ENCODE results near the gene SH3GLB2. TPM values are rescaled to one million over a fixed set of nuclear protein-coding genes. Genes with fewer than 3 reads are reported as not detected.

Gene SH3GLB2
- 19.0 and 21.8 TPM in 2 replicates for total RNA-seq (2014; rRNA removed; shearing (Covaris generic))

DNA sequence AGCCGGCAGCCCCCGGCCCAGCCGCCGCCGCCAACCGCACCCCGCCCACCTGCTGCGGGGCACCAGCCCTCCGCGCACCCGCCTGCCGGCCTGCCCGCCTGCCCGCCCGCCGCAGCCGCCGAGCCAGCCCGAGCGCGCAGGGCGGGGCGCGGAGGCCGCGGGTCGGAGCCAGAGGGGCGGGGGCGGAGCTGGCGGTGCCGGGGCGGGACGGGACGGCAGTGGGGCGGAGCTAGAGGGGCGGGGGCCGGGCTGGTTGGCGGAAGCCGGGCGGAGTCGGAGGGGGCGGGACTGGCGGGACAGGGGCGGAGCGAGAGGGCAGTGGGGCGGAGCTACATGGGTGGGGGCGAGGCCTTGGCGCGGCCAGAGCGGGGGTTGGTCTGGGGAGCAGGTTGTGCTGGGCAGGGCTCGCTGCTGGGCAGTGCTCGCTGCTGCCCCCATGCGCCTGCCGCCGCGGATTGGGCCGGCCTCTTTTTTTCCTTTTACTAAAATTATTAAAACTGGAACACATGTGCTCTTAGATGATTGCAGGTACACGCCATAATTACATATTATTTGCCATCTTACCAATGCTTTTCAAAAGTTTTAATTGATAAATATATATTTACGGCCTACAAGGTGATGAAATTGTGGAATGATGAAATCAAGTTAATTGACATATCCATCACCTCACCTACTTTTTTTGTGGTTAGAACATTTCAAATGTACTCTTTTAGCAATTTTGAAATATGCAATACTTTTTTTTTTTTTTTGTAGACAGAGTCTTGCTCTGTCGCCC is at the start of gene SH3GLB2:
SH3GLB2 (minus strand) TSS at position 140 of the 775 bp plus-strand sequence. CDS start 177 bp downstream, outside the sequence.
- DNase-seq (ENCODE audit: low read depth) = peak; percentile 96

DNA sequence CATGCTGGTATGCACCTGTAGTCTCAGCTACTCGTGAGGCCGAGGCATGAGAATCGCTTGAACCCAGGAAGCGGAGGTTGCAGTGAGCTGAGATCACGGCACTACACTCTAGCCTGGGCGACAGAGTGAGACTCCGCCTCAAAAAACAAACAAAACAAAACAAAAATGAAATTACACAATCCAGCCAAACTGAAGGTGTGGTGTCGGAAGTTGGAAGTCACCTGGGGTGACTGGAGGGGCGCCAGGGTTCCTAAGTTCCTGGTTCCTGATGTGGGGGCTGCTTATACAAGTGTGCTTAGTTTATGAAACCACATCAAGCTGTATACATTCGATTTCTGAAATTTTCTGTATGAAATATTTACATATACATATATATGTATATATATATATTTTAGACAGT is 49.1 kb upstream of the SH3GLB2 start:
- DNase-seq (ENCODE audit: low read depth) = no peak

DNA sequence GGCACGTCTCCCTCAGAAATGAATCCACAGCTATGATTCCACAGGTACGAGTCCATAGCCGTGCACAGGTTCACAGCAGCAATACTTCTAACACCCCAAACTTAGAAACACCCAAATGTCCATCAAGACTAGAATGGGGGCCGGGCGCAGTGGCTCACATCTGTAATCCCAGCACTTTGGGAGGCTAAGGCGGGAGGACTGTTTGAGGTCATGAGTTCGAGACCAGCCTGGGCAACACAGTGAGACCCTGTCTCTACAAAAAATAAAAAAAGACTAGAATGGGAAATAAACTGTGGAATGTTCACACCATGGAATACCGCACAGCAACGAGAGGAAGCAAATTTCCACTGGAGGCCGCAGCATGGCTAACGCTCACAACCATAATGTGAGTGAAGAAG is 48.5 kb upstream of the SH3GLB2 start:
- DNase-seq (ENCODE audit: low read depth) = no peak

DNA sequence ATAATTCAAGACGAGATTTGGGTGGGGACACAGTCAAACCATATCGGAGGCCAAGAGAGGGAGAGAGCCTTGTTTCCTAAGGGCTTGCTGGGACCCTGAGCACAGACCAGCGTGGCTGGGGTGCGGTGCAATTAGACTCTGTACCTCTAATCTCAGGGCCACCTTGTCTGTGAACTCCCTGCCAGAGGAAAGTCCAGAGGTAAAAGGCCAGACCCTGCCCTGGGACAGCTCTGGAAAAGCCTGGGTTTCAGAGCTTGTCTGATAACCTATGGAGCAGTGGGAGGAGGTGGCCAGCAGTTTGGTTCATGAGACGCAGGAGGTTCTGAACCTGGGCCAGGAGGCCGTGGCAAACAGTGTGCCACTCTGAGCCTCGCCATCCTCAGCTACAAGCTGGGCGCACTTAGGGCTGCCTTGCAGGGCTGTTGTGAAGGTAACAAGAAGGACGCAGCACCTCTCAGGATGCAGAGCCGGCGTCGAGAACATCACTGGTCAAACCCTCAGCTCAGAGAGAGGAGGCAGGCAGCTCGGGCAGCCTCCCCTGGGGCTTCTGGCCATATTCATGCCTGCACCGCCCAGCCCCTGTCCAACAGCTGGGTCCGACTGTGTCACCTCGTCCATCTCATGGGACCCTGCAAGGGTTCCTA is 48.0 kb upstream of the SH3GLB2 start:
- no peak for DNase-seq (ENCODE audit: low read depth)

DNA sequence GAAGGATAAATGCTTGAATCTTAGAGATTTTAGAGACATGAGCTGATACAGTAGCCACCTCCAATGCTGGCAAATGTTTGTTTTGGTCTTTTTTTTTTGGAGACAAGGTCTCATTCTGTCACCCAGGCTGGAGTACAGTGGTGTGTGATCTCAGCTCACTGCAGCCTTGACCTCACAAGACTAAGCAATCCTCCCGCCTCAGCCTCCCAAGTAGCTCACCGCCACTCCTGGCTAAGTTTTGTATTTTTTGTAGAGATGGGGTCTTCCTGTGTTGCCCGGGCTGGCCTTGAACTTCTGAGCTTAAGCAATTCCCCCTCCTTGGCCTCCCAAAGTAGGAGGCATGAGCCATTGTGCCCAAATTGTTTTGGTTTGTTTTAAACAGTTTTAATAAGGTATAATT is 46.0 kb upstream of the SH3GLB2 start:
- no peak for DNase-seq (ENCODE audit: low read depth)

DNA sequence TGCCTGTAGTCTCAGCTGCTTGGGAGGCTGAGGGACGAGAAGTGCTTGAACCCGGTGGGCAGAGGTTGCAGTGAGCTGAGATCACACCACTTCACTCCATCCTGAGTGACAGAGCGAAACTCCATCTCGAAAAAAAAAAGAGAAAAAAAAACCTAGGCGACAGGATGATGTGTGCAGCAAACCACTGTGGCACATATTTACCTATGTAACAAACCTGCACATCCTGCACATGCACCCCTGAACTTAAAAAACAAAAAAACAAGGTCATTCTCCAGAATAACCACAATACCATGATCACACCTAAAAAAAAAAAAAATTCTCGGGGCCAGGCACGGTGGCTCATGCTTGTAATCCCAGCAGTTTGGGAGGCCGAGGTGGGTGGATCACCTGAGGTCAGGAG is 45.3 kb upstream of the SH3GLB2 start:
- DNase-seq (ENCODE audit: low read depth) = no peak

DNA sequence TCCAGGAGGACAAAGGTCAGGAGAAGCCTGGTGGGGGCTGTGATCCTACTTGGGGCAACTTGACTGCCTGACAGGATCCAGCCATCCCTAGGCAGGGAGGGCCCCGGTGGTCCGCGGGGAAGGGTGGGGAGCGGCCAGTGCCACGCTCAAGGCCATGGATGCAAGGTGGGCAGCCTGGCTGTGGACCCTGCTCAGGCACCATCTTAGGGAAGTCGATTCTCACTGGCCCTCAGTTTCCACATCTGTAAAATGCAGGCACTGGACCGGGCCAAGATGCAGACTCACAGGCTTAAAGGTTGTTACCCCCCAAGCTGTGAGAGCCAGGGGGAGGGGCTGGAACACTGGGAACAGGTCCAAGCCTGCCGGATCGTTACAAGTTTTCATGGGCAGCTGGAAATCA is 44.0 kb upstream of the SH3GLB2 start:
- no peak for DNase-seq (ENCODE audit: low read depth)

DNA sequence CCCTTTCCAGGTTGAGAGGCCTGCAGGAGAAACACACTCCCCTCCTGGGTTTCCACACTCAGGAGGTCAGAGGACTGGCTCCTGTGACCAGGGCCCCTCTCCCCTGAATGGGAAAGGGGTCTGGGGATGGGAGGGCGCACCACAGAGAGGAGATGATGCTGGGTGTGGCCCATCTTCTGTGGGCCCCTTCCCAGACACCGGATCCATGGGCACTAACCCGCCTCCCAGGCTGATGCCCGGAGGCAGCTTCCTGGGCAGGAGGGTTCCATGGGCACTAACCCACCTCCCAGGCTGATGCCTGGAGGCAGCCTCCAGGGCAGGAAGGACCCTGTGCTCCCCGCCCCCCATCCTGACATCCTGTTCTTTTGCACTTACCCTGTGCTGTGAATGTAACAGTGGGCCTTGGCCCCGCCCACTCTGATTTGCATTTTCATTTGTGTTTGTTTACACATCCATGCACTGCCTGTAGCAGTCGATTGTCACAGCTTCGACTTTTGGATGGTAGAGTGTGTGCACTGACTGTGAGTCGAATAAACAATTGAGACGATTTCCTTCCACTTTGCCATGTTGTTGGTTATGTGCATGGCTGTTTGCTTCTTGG is 43.5 kb upstream of the SH3GLB2 start:
- DNase-seq (ENCODE audit: low read depth) = no peak

DNA sequence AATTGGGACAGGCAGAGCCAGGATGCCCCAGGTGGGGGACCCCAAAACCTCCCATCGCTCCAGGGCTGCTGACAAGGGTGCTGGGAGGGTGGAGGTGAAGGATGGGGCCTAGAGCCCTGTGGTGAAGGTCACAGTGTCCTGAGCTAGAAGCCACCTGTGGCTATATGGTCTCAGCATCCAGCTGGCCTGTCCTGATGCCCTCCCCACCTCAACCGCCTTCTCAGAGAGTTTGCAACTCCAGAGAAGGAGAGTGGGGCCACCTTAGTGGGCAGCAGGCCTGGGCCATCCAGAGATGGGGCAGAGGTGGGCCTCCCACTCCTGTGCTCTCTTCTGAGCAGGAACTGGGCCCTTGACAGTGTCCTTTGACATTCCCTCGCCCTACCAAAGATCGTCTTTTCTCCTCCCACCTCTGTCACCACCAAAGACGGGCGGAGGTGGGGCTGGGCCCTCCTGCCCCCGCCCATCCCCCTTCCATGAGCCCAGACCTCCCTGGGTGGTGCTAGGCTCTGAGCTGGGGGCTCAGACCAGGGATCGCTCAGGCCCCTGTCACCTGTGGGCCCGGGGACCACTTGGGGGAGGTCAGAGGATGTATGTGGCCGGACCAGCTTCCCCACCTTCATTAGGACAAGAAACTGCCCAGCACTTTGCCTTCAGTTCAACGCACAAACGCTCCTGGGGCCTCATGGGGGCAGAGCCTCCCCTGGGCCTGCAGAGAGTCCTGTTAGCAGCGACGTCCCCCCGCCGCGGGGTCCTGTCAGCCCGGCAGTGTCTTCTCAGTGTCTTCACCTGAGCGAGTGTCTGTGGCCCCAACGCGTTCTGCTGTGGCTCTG is 42.8 kb upstream of the SH3GLB2 start:
- DNase-seq (ENCODE audit: low read depth) = no peak

DNA sequence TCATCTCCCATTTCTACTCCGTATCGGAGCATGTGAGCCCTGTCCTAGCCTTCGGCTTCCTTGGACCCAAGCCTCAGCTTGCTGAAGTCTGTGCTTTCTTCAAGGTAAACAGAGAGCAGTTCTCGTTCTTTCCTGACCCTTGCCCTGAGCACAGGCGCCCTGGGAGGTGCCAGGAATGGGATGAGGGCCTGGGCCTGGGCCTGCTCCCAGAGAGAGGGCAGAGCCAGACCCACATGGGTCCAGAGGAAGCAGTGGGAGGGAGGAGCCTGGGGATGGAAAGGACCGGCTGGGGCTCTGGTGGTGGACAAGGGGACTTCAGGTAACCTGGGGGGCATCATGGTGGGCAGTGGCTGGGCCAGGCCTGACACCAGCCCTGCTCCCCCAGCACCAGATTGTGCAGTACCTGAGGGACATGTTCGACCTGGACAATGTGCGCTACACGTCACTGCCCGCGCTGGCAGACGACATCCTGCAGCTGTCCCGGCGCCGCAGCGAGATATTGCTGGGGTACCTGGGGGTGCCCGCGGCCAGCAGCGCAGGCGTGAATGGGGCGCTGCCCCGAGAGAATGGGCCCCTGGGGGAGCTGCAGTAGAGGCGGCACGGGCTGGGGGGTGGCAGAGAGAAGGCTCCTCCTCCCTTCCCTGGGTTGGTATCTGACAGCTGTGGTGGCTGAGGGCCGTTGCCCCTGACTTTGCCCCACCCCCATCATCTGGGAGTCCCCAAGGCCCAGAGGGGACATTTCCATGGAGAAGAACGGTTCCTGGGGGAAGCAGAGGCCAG is 41.9 kb upstream of the SH3GLB2 start:
- no peak for DNase-seq (ENCODE audit: low read depth)

DNA sequence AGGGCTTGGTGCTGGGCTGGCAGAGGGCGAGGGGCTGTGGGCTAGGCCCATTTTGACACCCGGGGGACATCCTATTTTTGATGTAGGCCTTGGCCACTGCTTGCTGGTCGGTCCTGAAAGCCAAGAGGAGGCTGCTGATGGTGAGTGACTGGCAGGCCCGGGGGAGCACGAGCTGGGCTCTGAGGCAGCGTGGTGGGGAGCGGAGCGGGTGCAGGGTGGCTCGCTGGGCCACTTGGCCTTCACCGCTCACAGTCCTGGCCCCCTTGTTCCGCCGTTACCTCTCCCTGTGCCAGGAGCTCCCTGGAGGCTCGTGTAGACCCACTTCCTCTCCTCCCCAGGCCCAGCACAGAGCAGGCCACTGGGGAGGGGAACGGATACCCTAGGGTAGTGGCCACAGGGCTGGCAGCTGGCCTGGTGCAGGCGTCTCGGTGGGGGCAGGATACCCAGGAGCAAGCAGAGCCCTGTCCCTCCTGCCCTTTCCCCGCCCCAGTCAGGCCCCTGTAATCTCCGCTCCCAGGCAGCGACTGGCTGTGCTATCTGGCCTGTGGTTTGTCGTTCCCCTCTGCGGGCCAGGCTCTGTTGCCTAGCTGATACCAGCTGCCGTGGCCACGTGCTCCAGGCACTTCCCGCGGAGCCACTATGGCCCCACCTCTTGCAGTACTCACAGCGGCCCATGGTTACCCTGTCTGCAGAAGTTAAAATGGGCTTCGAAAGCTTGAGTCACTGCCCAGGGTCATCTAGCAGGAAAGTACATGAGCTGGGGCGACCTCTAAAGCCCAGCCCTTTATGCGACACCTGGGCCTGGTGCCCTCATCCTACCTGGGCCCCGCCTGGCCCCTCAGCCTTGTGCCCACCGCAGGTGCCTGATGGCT is 41.1 kb upstream of the SH3GLB2 start:
- DNase-seq (ENCODE audit: low read depth) = no peak

DNA sequence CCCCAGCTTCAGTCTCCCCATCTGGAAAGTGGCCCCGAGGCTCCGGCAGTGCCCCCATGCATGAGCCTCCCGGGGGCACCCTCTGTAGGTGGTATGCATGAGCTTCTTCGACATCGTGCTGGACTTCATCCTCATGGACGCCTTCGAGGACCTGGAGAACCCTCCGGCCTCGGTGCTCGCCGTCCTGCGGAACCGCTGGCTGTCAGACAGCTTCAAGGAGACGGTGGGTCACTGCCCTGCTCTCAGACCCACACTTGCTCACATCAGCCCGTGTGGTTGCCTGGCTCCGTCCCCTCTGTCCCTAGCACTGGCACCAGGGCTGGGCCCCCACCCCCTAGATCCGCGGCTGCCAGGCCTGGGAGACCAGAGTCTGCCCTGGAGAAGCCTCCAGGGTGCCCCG is 40.0 kb upstream of the SH3GLB2 start:
- DNase-seq (ENCODE audit: low read depth) = no peak

DNA sequence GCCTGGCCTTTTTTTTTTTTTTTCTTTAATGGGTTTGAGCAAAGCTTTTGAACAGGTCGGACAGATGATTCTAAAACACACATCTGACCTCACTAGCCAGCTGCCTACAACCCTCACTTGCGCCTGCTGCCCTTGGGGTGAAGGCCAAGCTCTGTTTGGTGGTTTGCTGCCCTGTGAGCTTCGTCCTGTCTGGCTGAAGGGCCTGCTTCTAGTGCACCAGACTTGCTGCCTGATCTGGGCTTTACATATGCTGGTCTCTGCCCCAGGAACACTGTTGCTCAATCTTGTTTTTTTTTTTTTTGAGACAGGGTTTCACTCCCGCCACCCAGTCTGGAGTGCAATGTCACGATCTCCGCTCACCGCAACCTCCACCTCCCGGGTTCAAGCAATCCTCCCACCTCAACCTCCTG is 36.4 kb upstream of the SH3GLB2 start:
- no peak for DNase-seq (ENCODE audit: low read depth)

DNA sequence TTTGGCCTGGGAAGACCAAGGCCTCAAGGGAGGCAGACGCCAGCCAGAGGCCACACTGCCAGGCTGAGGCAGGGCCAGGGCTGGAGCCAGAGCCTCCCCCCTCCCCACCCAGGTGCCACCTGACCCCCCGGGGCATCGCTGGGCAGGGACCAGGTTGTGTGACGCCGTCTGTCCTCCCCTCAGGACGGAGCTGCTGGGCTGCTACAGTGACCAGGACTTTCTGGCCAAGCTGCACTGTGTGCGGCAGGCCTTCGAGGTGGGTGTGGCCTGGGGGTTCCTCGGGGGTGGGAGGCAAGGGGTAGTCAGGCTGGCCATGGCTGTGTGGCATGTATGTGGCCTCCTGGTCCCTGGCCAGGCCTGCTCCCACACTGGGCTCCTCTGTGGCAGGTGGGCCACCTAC is 34.9 kb upstream of the SH3GLB2 start:
- no peak for DNase-seq (ENCODE audit: low read depth)

DNA sequence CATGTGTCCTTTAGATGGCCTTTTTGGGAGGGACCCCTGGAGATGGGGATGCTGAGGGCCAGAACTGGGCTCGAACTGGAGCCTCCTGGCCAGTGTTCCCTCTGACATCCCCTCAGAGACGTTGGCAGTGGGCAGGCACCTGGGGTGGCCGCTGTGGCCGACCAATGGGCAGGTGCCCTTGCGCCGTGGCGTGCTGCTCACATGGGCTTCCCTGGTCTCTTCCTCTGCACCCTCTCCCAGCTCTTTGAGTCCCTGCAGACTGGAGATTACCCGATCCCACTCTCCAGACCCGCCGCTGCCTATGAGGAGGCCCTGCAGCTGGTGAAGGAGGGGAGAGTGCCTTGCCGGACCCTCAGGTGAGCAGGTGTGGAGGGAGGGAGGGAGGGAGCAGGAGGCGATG is 32.9 kb upstream of the SH3GLB2 start:
- no peak for DNase-seq (ENCODE audit: low read depth)

DNA sequence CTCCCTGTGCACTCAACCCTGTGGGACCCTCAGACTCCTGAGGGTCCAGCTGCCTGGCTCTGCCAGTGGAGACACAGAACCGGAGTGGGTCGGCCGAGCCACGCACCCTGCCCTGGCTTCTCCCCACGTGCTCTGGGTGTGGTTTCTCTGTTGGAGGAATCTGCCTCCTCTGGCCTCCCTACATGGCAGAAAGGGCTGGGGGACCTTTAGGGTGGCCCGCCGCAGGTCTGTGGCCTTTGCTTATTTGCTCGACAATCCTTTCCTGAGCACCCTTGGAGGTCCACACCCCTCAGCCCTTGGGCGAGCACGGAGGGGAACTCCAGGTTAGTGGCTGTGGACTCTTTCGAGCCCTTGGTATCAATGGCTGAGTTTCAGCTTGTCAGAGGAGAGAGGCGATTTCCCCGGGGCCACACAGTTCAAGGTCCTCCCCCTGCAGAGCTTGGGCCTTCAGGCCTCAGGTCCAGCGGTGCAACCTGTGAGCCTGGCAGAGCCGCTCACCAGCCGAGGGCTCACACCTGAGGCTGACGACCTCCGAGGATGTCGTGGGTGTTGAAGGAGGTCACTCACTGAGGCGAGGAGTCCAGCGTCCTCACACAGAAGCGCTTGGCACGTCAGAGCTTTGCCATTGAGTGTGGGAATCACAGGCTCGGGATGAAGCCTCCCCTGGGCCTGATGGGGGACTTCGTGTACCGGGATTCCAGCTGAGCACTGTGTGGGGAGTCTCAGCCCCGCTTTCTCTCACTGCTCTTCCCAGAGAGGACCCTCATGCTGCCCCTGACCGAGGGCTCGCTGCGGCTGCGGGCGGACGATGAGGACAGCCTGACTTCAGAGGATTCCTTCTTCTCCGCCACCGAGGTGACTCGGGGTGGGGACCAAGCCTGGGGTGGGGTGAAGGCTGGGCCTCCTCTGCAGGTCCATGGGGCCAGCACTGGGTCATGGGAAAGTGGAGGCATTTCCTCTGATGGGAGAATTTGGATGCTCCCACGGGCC is 32.0 kb upstream of the SH3GLB2 start:
- no peak for DNase-seq (ENCODE audit: low read depth)

DNA sequence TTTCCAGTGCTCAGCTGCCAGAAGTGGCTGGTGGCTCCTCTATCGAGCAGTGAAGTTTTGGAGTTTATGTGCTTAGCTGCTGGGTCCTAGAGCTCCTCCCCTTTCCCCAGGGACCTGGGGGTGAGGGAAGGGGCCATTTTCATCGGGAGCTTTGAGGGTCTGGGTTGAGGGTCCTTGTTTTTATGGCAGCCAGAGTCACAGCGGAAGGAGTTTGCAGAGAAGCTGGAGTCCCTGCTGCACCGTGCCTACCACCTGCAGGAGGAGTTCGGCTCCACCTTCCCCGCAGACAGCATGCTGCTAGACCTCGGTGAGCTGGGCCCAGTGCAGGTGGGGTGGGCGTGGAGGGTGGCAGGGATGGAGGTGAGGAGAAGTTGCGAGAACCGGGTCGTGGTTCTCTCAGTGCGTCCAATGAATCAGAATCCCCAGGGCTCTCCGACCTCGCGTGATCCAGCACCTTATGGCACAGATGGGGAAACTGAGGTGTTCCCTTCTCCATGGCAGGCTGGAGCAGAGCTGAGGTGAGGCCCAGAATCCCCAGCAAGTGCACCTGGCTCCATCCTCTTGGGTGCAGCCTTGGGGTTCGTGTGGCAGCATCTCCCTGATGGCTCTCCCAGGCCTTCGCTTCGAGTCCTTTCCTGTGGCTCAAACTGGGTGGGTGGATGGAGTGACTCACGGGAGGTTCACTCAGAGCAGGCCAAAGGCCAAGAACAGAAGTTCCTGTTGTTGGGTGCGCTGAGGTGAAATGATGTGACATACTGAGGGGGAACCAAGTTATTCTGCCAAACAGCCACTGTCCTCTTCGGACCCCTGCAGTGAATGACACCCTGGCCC is 31.0 kb upstream of the SH3GLB2 start:
- peak; percentile 27 for DNase-seq (ENCODE audit: low read depth)

DNA sequence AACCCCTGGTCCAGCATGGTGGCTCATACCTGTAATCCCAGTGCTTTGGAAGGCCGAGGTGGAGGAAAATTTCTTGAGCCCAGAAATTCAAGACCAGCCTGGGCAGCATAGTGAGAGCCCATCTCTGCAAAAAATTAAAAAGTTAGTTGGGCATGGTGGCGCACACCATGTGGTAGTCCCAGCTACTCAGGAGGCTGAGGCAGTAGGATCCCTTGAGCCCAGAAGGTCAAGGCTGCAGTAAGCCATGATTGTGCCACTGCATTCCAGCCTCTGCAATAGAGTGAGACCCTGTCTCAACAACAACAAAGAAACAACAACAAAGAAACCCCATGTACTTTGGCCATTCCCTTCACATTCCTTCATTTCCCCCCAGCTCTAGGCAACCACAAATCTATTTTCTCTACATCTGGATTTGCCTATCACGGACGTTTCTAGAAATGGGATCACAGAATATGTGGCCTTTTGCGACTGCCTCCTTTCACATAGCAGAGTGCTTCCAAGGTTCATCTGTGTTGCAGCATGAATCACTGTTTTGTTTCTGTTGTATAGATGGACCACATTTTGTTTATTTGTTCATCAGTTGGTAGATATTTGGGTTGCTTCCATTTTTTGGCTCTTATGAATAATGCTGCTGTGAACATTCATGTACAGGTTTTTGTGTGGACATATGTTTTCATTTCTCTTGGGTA is 26.2 kb upstream of the SH3GLB2 start:
- DNase-seq (ENCODE audit: low read depth) = no peak

Measured in Daoy (cell line).